PC-3 (cell line): ENCODE measurements around the gene TICRR. TPM values are rescaled to one million over a fixed set of nuclear protein-coding genes. Genes with fewer than 3 reads are reported as not detected.

ENCODE experiments used
- ATAC-seq: fragments of 200-7000 bp; cut with Tn5 transposase; 2 replicates; pipeline ENCODE4 v1.9.1; 2020; ENCODE audit warnings: mild to moderate bottlenecking, moderate library complexity
- BruUV-seq: library from RNA; stranded (reverse); fragments of 400-500 nt; replicated peaks from 2 replicates; lab custom pipeline; 2021; lab: Mats Ljungman, UMichigan
- CTCF ChIA-PET: fragments of 300-600 bp; sonication (Branson Sonifier 250); formaldehyde crosslinking; loops from one replicate; lab custom pipeline; 2022; ENCODE audit warnings: antibody characterized with exemption; lab: Charles Lee
- POLR2A ChIA-PET: fragments of 300-600 bp; sonication (Branson Sonifier 250); formaldehyde crosslinking; loops from one replicate; lab custom pipeline; 2022; ENCODE audit warnings: antibody characterized with exemption; ENCODE audit not compliant: unreplicated experiment; lab: Charles Lee
- DNase-seq: peaks from one replicate; pipeline ENCODE4 v3.0.0-alpha.2; 2015
- H2AFZ ChIP-seq: fragments of 300-600 bp; sonication (generic); 2 replicates; pipeline ENCODE4 v1.6.0; 2016; ENCODE audit warnings: antibody characterized with exemption, low read length
- H3F3A ChIP-seq: fragments of 300-600 bp; sonication (generic); one replicate; pipeline ENCODE4 v1.6.0; 2017; ENCODE audit warnings: antibody characterized with exemption, low read length, control low read depth, mild to moderate bottlenecking; ENCODE audit not compliant: unreplicated experiment
- H3K27ac ChIP-seq: fragments of 300-600 bp; sonication (generic); 2 replicates; pipeline ENCODE4 v1.5.1; 2016; ENCODE audit warnings: mild to moderate bottlenecking, low read length
- H3K27me3 ChIP-seq: fragments of 300-600 bp; sonication (generic); 2 replicates; pipeline ENCODE4 v1.6.1; 2016; ENCODE audit warnings: low read length, mixed read lengths
- H3K36me3 ChIP-seq: fragments of 300-600 bp; sonication (generic); 2 replicates; pipeline ENCODE4 v1.6.1; 2016; ENCODE audit warnings: low read depth, mixed run types, low read length, mixed read lengths
- H3K4me1 ChIP-seq: fragments of 300-600 bp; sonication (generic); 2 replicates; pipeline ENCODE4 v1.5.1; 2016; ENCODE audit warnings: low read length; ENCODE audit not compliant: insufficient read depth
- H3K4me2 ChIP-seq: fragments of 300-600 bp; sonication (generic); 2 replicates; pipeline ENCODE4 v1.6.0; 2016; ENCODE audit warnings: low read length
- H3K4me3 ChIP-seq: fragments of 300-600 bp; sonication (generic); 2 replicates; pipeline ENCODE4 v1.5.1; 2016; ENCODE audit warnings: mild to moderate bottlenecking, low read length, mixed read lengths
- H3K79me2 ChIP-seq: fragments of 300-600 bp; sonication (generic); 2 replicates; pipeline ENCODE4 v1.6.1; 2017; ENCODE audit warnings: low read length, mixed read lengths
- H3K9ac ChIP-seq: fragments of 300-600 bp; sonication (generic); 2 replicates; pipeline ENCODE4 v1.6.0; 2016; ENCODE audit warnings: mild to moderate bottlenecking, low read length
- H3K9me2 ChIP-seq: fragments of 300-600 bp; sonication (generic); replicated peaks from 2 replicates; pipeline ENCODE4 v1.6.1; 2016; ENCODE audit warnings: mixed run types, low read length, mixed read lengths
- H3K9me3 ChIP-seq: fragments of 300-600 bp; sonication (generic); 2 replicates; pipeline ENCODE4 v1.6.1; 2016; ENCODE audit warnings: low read length, mixed read lengths
- H4K20me1 ChIP-seq: fragments of 300-600 bp; sonication (generic); 2 replicates; pipeline ENCODE4 v1.6.1; 2016; ENCODE audit warnings: low read length, mixed read lengths
- EZH2 ChIP-seq: fragments of 300-600 bp; sonication (generic); IDR thresholded peaks from one replicate; pipeline ENCODE4 v1.6.1; 2017; ENCODE audit warnings: antibody characterized with exemption, mild to moderate bottlenecking, low read length; ENCODE audit not compliant: unreplicated experiment
- EZH2phosphoT487 ChIP-seq: fragments of 300-600 bp; sonication (generic); IDR thresholded peaks from 2 replicates; pipeline ENCODE4 v1.6.1; 2018; ENCODE audit warnings: mild to moderate bottlenecking, antibody characterized with exemption, low read length, borderline replicate concordance
- intact Hi-C: fragments of 100-400 bp; cut with micrococcal nuclease; formaldehyde crosslinking; loops from 2 replicates; pipeline ENCODE4 v1.9.0; 2023
- total RNA-seq: library from RNA; depleted of rRNA; stranded (reverse); fragments of >200 nt; gene quantifications from 2 replicates; pipeline ENCODE4 v1.2.3, GENCODE V29; 2014
- TF ChIP-seq, protein P1 (sequence below): fragments of 300-600 bp; sonication (generic); conservative IDR thresholded peaks from 2 replicates; pipeline ENCODE4 v1.5.1; 2017; ENCODE audit warnings: antibody characterized with exemption, low read depth, mild to moderate bottlenecking, low read length

The TICRR gene
- total RNA-seq, 1 experiment from 2014 or later, result 14.3 TPM

DNA sequence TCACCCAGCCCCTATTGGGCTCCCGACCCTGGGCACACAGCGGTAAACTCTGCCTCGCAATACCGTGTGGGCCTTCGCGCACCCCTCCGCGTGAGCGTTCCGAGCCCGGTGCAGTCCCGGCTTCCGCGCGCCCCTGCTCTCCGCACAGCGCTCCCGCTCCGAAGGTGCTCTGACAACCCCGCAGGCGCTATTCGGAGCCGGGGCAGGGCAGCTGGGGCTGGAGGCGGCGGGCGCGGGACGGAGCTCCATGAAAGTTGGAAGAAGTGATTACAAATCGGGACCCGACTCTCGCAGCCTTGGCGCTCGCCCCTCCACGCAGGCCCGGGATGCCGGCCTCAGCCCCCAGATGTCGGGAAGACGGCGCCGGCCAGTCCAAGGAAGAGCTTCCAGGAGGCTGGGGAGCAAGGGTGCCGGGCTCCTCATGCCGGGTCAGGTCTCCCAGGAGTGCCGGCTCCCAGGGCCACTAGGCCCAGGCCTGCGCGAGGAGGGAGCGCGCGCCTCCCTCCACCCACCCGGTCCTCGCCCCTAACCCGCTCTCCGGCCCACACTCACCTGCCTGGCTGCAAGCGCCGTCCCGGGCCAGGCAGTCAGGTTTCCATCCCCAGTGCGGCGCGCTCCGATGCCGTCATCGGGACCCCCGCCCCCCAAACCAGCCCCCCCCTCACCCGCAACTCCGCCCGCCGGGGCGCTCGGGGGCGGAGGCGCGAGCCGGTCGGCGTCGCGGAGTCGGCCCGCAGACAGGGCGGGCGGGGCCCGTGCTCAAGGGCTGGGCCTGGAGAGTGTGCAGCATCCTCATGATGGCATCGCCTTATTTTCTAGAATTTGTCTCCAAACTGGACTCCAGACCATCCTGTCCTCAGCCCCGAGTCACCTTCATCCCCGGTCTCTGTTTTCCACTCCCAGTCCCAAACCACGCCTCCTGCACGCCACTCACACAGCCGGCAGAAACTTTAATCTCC lies 79.9 kb downstream of the TICRR start, which contains the start of gene KIF7:
Gene KIF7 (minus strand): TSS at position 621 of the 959 bp plus-strand sequence. CDS start 2,537 bp downstream, outside the sequence.
- Histone ChIP-seq H3F3A (no peaks in the 10 kb centered on the region), H3K4me3 (peak within 1 kb of the TSS; percentile 95), H2AFZ (peak within 1 kb of the TSS; percentile 86), H3K27ac (peak within 1 kb of the TSS; percentile 16; the same call in 1 of the 2 replicates), H3K4me1 (peaks cover 20% of the 10 kb centered on the region; the same call in 1 of the 2 replicates), H3K9ac (peak within 1 kb of the TSS; percentile 83), H3K36me3 (peaks cover under 1% of the 10 kb centered on the region; the same call in 1 of the 2 replicates), H3K9me2 (no peaks in the 10 kb centered on the region), H3K4me2 (peak within 1 kb of the TSS; percentile 98), H4K20me1 (no peaks in the 10 kb centered on the region), H3K79me2 (peaks cover 39% of the 10 kb centered on the region), H3K9me3 (no peaks in the 10 kb centered on the region), H3K27me3 (no peaks in the 10 kb centered on the region)
- DNase-seq (peak; percentile 62), ATAC-seq (peak; percentile 74)
- CTCF ChIA-PET, result interaction anchor here (0.6 kb wide), 1 partner anchor 236 kb away, joined by 3 read pairs; no protein-coding TSS in a partner anchor
- BruUV-seq, result no TSS peak
- intact Hi-C loops, result loop anchor here (5.0 kb wide), 1 partner anchor 87 kb away; no protein-coding TSS in a partner anchor
- TF ChIP-seq EZH2phosphoT487 (no peak), EZH2 (no peak)
- TF ChIP-seq, protein P1, sequence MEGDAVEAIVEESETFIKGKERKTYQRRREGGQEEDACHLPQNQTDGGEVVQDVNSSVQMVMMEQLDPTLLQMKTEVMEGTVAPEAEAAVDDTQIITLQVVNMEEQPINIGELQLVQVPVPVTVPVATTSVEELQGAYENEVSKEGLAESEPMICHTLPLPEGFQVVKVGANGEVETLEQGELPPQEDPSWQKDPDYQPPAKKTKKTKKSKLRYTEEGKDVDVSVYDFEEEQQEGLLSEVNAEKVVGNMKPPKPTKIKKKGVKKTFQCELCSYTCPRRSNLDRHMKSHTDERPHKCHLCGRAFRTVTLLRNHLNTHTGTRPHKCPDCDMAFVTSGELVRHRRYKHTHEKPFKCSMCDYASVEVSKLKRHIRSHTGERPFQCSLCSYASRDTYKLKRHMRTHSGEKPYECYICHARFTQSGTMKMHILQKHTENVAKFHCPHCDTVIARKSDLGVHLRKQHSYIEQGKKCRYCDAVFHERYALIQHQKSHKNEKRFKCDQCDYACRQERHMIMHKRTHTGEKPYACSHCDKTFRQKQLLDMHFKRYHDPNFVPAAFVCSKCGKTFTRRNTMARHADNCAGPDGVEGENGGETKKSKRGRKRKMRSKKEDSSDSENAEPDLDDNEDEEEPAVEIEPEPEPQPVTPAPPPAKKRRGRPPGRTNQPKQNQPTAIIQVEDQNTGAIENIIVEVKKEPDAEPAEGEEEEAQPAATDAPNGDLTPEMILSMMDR, result no peak
- POLR2A ChIA-PET, result no interaction called here

DNA sequence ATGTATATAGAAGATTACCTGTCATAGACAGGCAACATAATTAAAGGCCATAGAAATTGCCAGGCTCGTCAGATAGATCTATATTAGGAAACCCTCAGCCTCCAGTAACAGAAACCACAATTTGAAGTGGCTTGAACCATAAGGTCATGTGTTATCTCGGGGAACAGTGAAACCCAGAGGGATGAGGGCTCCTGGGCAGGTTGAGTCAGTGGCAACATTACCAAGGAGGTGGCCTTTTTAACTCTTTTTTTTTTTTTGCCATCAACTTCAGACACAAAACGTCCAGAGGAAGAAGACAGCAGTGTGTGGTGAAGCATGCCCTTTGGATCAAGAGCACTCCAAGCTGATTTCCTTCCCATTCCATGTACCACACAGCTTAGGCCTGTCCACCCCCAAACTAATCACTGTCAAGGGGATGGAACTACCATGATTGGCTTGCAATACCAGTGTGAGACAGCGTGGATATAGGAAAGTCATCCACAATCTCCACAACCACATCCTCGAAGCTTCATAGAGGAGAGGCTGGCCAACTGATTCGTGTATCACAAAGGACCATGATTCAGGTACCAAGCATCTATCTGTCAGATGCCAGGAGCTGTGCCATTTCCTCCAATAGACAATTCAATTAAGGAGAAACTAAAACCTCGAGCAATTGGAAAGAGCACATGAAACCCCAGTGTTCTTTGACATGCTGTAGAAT lies 81.0 kb downstream of the TICRR start:
- ATAC-seq, result 0 out of 2 replicates have a peak, but pooled peaks have one; percentile 8
- TF ChIP-seq EZH2phosphoT487, result no peak
- no peak for TF ChIP-seq EZH2
- TF ChIP-seq, protein P1, result no peak
- ChIA-PET CTCF (no interaction called here), POLR2A (no interaction called here)
- H3K4me3 ChIP-seq, result no peak overlapping the region
- H3K27ac ChIP-seq, result no peak overlapping the region
- H3K4me2 ChIP-seq, result no peak overlapping the region
- peaks cover 20% of the 10 kb centered on the region; the same call in 1 of the 2 replicates for H3K4me1 ChIP-seq
- H3K79me2 ChIP-seq, result peaks cover 36% of the 10 kb centered on the region
- no peaks in the 10 kb centered on the region for H3K9me2 ChIP-seq
- peak; percentile 43 for DNase-seq
- no peaks in the 10 kb centered on the region for H4K20me1 ChIP-seq
- no peak overlapping the region for H3K9ac ChIP-seq
- no peaks in the 10 kb centered on the region for H3K9me3 ChIP-seq
- H3K36me3 ChIP-seq, result no peaks in the 10 kb centered on the region; the same call in 1 of the 2 replicates
- H3K27me3 ChIP-seq, result no peaks in the 10 kb centered on the region
- no TSS peak for BruUV-seq
- no peak overlapping the region for H2AFZ ChIP-seq
- intact Hi-C loops, result loop anchor here (5.0 kb wide), 1 partner anchor 86 kb away; no protein-coding TSS in a partner anchor
- H3F3A ChIP-seq, result peaks cover 3% of the 10 kb centered on the region
